ENCODE results near the gene TUBB1. TPM values are rescaled to one million over a fixed set of nuclear protein-coding genes. Genes with fewer than 3 reads are reported as not detected.

The TUBB1 gene
- total and polyA plus RNA-seq, 12 donors = 0.07 to 0.38 (median 0.18) TPM; not detected in 2

- TF ChIP-seq, protein P1, sequence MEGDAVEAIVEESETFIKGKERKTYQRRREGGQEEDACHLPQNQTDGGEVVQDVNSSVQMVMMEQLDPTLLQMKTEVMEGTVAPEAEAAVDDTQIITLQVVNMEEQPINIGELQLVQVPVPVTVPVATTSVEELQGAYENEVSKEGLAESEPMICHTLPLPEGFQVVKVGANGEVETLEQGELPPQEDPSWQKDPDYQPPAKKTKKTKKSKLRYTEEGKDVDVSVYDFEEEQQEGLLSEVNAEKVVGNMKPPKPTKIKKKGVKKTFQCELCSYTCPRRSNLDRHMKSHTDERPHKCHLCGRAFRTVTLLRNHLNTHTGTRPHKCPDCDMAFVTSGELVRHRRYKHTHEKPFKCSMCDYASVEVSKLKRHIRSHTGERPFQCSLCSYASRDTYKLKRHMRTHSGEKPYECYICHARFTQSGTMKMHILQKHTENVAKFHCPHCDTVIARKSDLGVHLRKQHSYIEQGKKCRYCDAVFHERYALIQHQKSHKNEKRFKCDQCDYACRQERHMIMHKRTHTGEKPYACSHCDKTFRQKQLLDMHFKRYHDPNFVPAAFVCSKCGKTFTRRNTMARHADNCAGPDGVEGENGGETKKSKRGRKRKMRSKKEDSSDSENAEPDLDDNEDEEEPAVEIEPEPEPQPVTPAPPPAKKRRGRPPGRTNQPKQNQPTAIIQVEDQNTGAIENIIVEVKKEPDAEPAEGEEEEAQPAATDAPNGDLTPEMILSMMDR (IDR thresholded peaks at IDR 0.05) = no peak
- intact Hi-C loops (cut with DNase I) = loop anchor here in 8 of 10 donors (2.0 to 10.0 kb wide), 9 partner anchors 45 to 647 kb away; partner anchors contain the start of genes NELFCD (in 2 of the 8), STX16 (in 1 of the 8) and VAPB (in 1 of the 8)
- DNase-seq (peak; percentile 95 to 97), ATAC-seq (peak; percentile 99 to 100 (median 100))
- H3K27me3 ChIP-seq = no peaks in the 10 kb centered on the region
- H3K9me3 ChIP-seq = no peaks in the 10 kb centered on the region
- 1% methylated on average over 85 to 86 of the region's 86 CpGs for WGBS, 2 donors
- peak within 1 kb of the TSS; percentile 55 to 96 (median 82) for H3K4me3 ChIP-seq
- peak within 1 kb of the TSS; percentile 83 to 96 (median 94) for H3K27ac ChIP-seq
- peaks cover 17 to 56% (median 47%) of the 10 kb centered on the region in 9 donors for H3K4me1 ChIP-seq
- H3K36me3 ChIP-seq = peaks cover 0 to 77% (median 42%) of the 10 kb centered on the region in 9 donors
These were observed 12.9 kb downstream of the TUBB1 start, which contains the start of gene ATP5F1E for GRCh38 chr20:59032023-59032712. Gene ATP5F1E (minus strand): TSS chr20:59032335. CDS start chr20:59032251, 84 bp downstream.

- TF ChIP-seq, protein P1 (IDR thresholded peaks at IDR 0.05) = peak in 4 of 9 donors; percentile 8 to 25 (median 17)
- Histone ChIP-seq H3K9me3 (no peaks in the 10 kb centered on the region), H3K4me3 (peak overlapping the region; percentile 55 to 96 (median 82)), H3K4me1 (peaks cover 17 to 51% (median 45%) of the 10 kb centered on the region in 9 donors), H3K27me3 (no peaks in the 10 kb centered on the region), H3K27ac (peak overlapping the region; percentile 78 to 96 (median 94)), H3K36me3 (peaks cover 0 to 77% (median 47%) of the 10 kb centered on the region in 9 donors)
- DNase-seq (no peak), ATAC-seq (peak in 3 of 8 donors; percentile 1 to 12 (median 2))
- intact Hi-C loops (cut with DNase I) = loop anchor here in 8 of 10 donors (2.0 to 10.0 kb wide), 9 partner anchors 45 to 648 kb away; partner anchors contain the start of genes NELFCD (in 2 of the 8), STX16 (in 1 of the 8) and VAPB (in 1 of the 8)
- 0 to 1% methylated on average over 13 of the region's 13 CpGs for WGBS, 2 donors
These were observed 13.5 kb downstream of the TUBB1 start for GRCh38 chr20:59032713-59033059.

DNA sequence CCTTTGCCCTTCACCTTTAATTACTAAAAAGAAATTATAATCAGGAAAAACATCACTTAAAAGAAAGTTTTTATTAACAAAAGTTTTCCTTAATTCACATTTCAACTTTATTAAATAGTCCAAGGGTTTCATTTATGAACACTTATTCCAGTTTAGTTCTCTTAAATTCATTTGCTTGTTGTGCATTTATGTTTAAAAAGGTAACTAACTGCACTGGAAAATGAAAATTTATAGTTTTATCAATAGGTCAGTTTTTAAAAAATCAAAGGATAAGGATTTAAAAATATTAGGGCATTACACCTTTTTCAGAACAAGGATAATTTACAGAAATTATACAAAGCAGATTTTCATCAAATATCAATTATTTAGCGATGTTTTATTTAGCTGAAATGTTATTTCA is 13.9 kb downstream of the TUBB1 start:
- 95 to 100% methylated on average over 1 of the region's 1 CpG for WGBS, 2 donors
- peak overlapping the region in 9 of 10 donors; percentile 84 to 96 (median 94) for H3K27ac ChIP-seq
- H3K9me3 ChIP-seq = no peaks in the 10 kb centered on the region
- peaks cover 0 to 77% (median 51%) of the 10 kb centered on the region in 9 donors for H3K36me3 ChIP-seq
- peaks cover 17 to 47% (median 41%) of the 10 kb centered on the region in 9 donors for H3K4me1 ChIP-seq
- H3K4me3 ChIP-seq = peak overlapping the region; percentile 55 to 96 (median 82)
- ATAC-seq (no peak), DNase-seq (no peak)
- intact Hi-C loops (cut with DNase I) = loop anchor here in 8 of 10 donors (2.0 to 10.0 kb wide), 9 partner anchors 46 to 648 kb away; partner anchors contain the start of genes NELFCD (in 2 of the 8), STX16 (in 1 of the 8) and VAPB (in 1 of the 8)
- TF ChIP-seq, protein P1 (IDR thresholded peaks at IDR 0.05) = no peak
- no peaks in the 10 kb centered on the region for H3K27me3 ChIP-seq

DNA sequence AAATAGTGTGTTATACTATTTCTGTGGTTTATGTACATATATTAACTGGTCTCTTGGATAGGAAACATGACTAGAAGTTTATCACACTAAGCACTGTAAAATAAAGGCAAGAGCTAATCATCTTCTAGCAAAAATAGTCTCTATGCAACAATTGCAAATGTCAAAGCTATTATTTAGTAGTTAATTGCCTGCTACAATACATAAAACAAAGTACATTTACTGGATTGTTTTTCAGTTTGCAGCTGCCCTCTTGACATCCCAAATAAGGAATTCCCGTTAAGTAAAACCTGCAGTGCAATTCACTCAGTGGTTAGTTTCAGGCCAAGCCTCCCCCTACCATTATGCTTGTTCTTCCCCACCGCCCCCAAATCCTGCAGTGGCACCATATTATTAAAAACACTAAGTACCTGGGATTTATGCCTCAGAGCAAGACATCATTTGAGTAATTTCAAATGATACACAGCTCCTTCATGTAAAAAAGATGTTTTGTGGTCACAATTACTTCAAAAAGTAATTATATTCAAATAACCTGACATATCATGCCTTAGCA is 14.5 kb downstream of the TUBB1 start:
- no peak overlapping the region for H3K4me3 ChIP-seq
- peaks cover 17 to 41% (median 35%) of the 10 kb centered on the region in 9 donors for H3K4me1 ChIP-seq
- no peaks in the 10 kb centered on the region for H3K9me3 ChIP-seq
- no peak for DNase-seq
- intact Hi-C loops (cut with DNase I) = loop anchor here in 8 of 10 donors (2.0 to 10.0 kb wide), 9 partner anchors 46 to 649 kb away; partner anchors contain the start of genes NELFCD (in 2 of the 8), STX16 (in 1 of the 8) and VAPB (in 1 of the 8)
- no peak for ATAC-seq
- H3K27ac ChIP-seq = no peak overlapping the region
- WGBS, 2 donors = 90 to 94% methylated on average over 2 of the region's 2 CpGs
- H3K36me3 ChIP-seq = peaks cover 0 to 75% (median 52%) of the 10 kb centered on the region in 9 donors
- no peaks in the 10 kb centered on the region for H3K27me3 ChIP-seq
- TF ChIP-seq, protein P1 (IDR thresholded peaks at IDR 0.05) = no peak

All from heart right ventricle (tissue), 16 donors.